Sigmoid colon (tissue), 4 donors: ENCODE measurements around the gene FBXO30.

Experiments used
- CTCF ChIP-seq, 4 experiments: fragments of 450-650 bp in 3 of 4; fragments of 200-600 bp in 1 of 4; IDR thresholded peaks; one replicate each; pipeline ENCODE4 v1.5.1; 2016 to 2019; ENCODE audit warnings: antibody characterized with exemption in 4 of 4, mild to moderate bottlenecking in 3 of 4, moderate library complexity in 2 of 4
- EP300 ChIP-seq, 4 donors: sonication (generic); formaldehyde crosslinking; IDR thresholded peaks; one replicate each; pipeline ENCODE4 v1.6.1; 2017; ENCODE audit warnings: antibody characterized with exemption in 4 of 4
- POLR2A ChIP-seq, 2 donors: fragments of 450-650 bp; IDR thresholded peaks; one replicate each; pipeline ENCODE4 v1.6.1; 2016; ENCODE audit warnings: antibody characterized with exemption in 2 of 2, mild to moderate bottlenecking in 2 of 2, moderate library complexity in 2 of 2
- POLR2AphosphoS5 ChIP-seq, 4 donors: sonication (generic); formaldehyde crosslinking; IDR thresholded peaks; one replicate each; pipeline ENCODE4 v1.6.1; 2017; ENCODE audit warnings: antibody characterized with exemption in 4 of 4

GRCh38 chr6:145829102-145829501 lies 14.5 kb upstream of the FBXO30 start:
- TF ChIP-seq CTCF (IDR thresholded peaks at IDR 0.05) (no peak), POLR2A (IDR thresholded peaks at IDR 0.05) (no peak), POLR2AphosphoS5 (IDR thresholded peaks at IDR 0.05) (no peak), EP300 (IDR thresholded peaks at IDR 0.05) (no peak)
